HG03342 (cell line): Measurements from ENCODE around the gene ALKAL2.

ENCODE experiments used
- ATAC-seq: cut with Tn5 transposase; IDR thresholded peaks from one replicate; pipeline ENCODE4 v1.9.1; 2021; ENCODE audit warnings: mild to moderate bottlenecking, moderate library complexity; ENCODE audit not compliant: unreplicated experiment

The ALKAL2 gene

DNA sequence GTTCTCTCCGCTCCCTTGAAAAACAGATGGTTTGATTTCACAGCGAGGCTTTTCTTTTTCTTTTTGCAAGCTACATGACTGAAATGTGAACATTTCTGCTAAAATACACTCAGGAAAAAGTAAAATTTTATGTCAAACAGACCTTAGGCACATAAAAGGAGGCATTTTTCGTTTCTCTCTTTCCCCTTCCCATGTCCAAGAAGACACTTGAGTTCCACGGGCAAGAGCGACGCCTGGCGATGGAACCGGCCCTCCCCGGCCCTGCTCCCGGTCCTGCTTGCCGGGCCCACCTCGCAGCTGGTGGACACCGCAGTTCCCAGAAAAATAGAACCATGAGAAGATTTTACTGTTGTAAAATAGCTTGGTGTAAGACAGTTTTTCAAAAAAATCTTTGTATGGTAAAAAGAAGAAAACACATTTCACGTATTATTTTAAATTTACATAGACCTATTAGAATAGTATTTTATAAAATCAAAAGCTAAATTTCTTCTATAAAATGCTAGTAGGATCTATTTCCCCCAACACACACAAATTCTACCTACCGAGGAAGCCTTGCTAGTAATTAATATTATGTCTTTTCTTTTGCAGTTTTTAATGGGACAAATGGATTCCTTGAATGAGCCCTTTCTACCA lies 2.3 kb upstream of the ALKAL2 start:
- ATAC-seq = no peak

DNA sequence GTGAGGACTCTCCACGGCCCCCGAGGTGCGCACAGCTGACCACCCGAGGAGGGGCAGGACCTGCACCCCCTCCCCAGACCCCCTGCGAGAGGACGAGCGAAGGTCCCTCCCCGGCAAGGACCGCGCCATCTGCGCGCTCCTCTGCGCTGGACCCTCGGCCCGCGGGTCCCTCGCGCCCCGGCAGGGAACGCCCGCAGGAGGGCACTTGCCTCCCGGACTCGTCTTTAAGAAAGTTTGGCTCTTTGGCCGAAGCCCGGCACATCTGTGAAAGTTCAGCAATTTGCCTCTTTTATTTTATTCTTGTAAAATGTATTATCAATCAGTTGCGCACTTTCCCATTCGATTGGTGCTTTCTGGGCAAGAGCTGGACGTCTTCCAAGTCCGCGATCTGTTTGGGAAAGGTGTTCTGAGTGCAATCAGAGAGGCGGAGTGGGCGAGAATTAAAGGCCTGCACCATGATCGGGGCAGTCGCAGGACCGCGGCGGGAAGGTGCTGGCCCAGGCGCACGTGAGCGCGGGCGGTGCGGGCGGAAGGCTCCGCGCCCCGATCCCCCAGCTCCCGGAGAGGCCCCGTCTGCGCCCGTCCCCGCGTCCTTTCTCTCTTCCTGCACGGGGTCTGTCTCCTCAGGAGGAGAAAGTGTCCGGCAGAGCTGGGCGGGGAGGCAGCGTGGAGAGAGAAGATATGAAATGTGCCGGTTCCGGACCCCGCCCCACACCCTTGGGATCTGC lies 1.6 kb upstream of the ALKAL2 start:
- ATAC-seq = no peak

DNA sequence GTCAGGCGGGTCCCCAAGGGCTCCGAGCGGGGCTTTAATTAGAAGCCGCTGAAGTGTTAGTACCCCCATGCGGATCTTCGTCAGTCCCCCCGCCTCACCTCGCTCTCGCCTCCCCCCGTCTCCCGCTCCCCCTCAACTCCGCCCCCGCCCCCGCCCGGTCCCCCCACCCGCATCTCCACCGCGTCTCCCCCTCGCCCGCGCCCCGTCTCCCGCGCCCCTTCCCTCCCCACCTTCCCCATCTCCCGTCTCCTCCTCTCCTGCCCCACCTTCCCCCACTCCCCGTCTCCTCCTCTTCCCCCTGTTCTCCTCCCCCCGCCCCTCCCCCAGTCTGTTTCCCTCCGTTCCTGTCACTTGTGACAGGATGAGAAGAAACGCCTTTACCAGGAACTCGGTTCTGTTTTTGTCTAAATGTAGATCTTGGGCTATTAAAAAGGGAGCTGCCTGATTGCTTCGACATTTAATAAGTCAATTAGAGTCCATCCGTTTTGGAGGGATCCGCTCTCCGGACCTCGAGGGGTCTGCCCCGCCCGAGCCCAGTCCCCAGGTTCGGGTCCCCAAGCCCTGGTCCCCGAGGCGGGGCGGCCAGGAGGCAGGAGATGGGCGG lies 969 bp upstream of the ALKAL2 start:
- no peak for ATAC-seq

DNA sequence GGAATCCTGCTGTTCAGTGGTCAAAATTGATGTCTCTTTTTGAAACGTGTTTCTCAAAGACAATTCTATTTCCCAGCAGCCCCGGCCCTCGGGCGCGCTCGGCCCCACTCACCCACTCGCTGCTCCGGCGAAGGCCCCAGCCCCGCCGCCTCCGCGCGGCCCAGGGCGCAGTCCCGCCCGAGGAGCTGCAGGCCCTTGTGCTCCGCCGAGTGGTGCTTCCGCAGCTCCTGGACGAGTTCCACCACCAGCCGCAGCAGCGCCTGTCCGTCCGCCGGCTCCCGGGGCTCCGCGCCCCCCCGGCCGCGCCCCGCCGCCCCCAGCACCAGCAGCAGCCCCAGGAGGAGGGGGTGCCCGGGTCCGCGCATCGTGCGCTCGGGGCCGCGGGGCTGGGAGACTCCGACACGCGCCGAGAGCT lies 413 bp downstream of the ALKAL2 start:
- ATAC-seq = no peak

DNA sequence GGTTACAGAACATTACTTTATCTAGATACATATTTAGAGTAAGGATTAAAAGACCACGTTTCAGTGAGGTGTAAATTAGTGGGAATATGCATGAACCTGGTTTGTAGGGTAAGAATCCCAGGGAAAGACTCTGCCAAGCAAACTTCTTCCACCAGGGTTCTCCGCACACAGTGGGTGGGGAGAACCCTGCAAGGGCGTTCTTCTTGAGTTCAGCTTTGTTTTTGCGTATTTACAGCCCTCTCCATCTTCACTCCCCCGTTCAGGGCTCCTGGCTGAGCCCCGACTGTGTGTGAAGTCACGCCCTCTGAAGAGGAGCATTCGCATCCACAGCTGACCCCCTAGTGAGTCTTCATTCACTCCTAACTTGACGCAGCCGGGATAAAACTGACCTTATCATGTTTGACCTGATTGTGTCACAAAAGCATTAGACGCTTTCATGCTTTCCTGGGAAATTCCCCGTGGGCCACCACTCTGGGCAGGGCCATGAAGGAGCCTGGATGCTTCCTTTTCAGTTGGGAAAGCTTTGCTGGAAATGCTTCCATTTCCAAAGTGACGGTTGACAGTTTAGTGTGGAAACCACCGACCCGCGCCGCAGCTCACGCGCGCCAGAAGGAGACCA lies 1.0 kb downstream of the ALKAL2 start:
- ATAC-seq = no peak

DNA sequence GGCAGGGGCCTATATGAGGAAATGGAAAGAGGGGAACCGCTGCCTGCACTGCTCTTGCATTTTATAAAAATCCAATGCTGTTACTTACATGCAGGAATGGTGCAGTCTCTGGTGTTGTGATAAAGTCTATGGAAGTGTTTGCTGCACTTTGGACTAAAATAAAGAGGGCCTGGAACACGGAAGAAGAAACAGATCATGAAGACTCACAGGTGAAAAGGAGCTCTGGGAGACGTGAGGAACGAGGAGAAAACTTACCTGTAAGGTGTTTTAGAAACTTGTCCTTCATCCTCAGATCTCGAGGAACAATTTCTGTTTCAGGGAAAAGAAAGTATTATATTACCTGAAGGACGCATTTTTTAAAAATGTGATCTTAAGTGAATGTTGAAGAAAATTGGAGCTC lies 1.9 kb downstream of the ALKAL2 start:
- no peak for ATAC-seq

DNA sequence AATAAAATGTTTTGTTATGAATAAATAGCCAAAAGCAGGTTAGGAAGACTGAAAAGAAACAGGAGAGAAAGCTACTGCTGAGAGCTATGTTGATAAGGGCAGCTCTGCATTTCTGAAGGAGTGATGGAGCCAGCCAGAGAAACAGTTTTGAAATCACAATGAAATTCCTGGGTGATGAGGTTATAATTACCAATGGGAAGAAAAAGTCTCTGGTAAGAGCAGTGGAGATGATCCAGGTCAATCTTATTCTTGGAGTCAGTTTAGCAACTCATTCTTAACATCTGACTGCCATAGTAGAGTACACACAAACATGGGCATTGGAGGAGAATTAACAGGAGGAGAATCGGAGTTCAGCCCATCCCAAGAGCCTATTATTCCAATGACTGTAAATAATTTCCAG lies 2.4 kb downstream of the ALKAL2 start:
- ATAC-seq = no peak

DNA sequence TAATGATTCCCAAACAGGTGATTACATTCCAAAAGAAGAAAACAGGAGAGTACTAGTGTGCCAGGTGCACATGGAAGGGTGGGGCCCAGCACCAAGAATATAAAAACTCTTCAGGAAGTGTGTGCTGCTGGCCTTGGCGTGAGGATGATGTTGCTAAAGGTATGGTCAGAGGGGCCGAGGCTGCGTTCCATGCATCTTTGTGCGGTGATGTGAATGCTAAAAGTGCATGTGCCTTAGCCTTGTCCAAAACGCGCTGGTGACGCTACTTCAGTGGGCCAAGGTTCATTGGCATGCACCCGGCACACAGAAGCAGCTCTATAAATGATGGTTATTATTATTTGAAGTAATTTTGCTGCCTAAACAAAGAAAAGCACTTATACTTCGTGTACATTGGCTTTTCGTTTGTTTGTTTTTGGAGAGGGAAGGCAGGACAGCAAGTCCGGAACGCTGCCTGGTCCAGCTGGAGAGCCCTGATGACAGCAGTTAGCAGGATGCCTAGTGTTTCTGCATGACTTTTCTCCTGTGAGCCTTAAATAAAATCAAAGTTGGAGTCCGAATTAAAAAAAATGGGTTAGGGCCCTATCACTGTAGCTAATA lies 2.9 kb downstream of the ALKAL2 start:
- ATAC-seq = no peak

DNA sequence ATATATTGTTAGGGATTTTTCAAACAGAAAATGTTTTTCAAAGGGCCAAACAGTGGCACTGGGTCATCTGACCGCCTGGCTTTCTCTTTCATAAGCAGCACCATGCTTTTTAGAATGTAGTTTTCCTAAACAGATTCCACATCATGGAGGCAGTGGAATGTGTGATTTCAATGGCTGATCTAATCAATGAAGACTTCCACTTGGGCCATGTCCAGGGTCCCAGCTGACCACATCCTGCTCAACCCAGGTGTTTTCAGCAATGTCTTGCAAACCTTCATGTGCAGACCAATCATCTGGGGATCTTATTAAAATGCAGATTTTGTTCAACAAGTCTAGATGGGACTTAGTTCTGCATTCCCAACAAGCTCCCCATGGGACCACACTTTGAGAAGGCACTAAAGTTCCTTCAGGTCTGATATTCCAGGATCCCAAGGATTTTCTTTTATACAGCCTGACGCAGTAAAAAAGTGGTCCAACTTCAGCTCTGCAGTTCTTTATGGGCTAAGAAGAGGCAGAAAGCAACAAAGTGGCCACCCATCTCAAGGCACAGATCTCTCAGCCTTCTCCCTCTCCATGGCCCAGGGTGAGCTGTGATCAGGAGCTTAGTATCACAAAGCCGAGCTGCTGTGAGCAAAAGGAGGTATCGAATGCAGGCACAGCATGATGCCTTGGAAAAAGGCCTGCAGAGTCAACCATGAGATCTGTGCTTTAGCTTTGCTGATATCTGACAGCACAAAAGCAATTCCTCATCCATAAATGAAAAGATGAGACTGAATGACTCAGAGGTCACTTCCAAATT lies 3.7 kb downstream of the ALKAL2 start:
- ATAC-seq = no peak

DNA sequence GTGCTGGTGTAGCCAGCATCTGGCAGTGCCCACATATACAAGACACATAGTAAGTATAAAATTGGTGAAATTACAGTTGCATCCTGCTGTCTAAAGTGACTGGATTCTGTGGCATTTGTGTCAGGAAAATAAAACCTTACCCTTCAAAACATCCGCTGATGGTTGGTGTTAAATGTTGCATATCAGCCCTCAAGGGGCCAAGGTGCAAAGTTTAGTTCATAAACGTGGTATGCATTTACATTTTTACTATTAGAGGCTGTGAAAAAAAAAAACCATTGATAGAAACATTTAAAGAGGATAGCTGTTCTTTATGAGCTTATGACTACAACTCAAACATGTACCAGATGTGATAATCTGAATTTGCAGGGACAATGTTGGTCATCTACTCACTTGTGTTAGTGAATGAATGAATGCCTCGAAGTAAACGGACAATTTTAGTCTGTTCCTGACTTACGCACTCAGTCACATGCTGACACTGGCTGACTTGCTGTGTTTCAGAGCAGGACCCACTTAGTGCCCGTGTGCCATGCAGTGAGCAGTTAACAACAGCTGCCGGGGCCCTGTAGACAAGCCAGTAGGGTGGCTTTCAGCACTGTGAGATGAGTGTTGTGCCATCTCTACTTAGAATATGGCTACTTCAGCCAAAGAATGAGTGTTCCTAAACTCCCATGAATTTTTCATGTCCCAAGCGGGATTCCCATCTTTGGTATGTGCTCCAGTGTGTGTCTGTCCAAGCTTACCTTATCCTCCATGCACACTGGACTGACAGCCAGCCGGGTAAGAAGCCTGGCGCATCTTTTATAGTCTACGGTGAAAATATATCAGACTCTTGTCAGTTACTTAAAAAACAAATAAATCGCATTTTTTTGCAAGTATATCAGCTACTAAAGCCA lies 5.3 kb downstream of the ALKAL2 start:
- ATAC-seq = no peak

DNA sequence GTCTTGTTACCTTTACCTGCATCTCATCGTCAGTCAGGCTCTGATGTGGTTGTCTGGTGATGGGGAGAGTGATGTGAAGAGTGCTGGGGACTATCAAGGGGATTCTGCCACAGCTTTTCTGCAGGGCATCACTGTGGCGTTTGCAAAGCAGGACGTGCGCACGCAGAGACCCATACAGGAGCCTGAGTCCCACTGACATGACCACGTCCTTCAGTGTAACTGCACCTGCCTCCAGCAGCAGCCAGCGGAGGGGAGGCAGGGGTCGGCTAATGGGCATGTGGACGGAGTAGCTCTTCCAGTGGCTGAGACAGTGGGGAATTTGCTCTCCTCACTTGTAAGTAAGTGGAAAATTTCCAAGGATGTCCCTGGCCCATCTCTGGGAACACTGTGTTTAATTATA lies 6.5 kb downstream of the ALKAL2 start:
- no peak for ATAC-seq

DNA sequence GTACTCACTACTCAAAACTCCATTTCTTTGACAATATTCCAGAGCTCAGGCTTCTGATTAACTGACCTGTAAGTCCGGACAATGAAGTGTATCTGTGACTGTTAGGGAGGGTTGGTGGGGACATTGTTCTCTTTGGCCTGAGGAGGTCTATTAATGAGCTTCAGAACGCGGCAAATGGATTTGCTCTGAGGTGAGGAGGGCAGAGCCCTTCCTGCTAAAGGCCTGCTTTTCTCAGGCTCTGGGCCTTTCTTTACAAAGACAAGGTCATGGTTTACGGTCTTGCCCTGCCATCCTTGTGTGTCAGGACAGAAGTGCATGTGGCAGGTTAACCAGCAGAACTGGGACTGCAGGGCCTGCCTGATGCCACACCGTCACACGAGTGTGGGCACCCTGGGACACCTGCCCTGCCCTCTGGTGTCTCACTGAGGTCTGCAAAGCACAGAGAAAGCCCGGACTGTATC lies 7.2 kb downstream of the ALKAL2 start:
- ATAC-seq = no peak

DNA sequence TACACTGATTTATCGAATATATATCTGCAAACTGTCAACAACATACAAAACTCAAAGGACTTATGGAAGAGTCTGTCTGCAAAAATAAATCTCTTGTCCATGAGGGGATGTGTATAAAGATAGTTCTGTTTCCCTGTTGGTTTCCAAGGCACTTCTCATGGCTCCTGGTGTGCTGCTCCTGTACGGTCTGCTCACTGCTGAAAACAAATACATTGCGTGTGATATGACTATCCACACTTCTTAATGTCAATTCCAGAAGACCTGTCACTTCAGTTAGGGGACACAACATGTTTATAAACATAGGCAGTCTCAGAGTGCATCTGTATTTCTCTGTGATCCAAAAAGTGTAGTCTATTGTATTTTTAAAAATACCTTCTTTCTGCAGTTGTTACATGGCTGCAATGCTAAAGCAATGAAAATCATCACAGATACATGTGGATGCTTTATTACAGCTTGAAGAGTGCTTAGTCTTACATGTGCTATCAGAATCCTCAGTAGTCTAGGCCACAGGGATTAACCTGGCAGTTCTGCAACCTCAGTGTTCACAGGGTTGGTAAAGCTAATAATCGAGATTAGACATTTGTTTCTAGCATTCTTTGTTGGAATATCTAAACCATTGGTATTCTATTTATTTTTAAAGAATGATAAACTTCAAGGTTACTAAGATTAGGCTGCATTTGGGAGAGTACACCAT lies 7.8 kb downstream of the ALKAL2 start:
- ATAC-seq = no peak

DNA sequence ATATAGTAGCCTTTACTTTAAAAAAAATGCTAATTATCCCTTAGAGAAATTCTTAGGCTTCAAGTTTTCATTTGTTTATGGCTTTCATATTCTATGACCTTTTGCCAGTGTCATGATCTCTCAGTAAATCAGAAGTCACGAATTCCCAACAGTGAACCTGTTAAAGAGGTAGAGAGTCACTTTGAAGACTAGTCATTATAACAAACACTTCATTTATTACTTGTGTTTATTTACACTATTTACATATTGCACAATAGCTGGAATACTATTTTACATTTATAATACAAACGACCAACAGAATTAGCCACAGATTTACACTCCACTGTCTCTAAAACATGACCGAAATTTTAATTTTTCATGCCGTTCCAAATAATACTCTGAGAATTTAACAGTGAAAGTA lies 8.5 kb downstream of the ALKAL2 start:
- no peak for ATAC-seq

DNA sequence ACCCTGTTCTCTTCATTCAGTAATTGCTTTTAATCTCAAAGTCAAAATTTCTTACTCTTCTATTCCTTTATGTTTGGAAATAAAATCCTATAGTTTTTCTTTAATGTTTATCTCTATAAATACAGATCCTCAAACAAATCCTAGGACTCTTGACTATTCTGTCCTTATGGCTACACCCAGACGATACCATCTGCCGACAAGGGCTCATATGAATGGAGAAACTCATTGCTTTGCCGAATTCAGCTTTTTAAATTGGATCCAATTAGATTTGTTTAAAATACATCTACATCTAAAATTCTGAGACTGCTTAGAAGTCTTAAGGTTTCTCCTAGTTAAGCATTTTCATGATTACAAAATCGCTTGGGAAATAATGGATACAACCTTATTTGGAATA lies 9.0 kb downstream of the ALKAL2 start:
- ATAC-seq = no peak

DNA sequence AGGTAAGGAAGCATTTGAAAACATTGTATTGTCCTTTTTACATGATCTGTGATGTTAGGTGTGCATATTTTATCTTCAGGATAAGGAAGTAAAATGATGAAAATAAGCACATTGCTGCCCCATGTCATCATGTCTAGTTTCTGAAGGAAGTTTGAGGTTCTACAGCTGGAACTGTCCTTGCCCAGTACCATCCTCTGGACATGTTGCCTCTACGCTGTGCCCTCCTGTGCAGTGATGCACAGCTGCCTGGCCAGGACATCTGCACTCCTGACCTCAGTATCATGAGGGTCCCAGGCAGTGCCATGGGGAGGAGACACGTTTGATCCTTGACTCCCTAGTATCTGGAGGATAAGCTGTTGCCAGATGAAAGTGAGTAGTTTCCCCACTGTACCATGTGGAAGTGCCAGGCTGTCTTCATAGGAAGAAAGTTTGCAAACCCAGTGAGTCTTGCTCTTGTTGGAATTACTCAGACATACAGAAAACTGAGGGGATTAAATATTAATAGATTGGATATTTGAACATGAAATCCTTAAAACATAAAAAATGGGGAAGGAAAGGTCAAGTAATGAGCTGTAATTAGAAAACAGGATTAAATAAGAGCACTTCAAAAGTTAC lies 9.5 kb downstream of the ALKAL2 start:
- ATAC-seq = no peak

DNA sequence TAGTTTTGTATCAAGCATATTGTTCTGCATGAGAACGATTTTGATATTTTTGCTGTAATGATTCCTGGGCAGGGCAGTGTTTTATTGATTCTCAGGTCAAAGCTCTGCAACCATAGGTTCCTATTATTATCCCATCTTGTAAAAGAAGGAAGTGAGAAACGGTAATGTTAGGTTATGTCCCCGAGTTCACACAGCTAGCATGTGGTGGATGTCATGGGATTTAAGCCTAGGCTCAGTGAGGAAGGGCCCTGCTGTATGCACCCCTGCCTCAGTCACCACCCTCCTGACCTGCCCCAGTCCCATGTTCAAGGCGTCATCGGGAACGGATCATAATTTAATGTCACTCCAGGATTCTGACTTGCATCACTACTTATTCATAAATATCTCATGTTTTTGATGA lies 12.4 kb downstream of the ALKAL2 start:
- peak; percentile 96 for ATAC-seq

DNA sequence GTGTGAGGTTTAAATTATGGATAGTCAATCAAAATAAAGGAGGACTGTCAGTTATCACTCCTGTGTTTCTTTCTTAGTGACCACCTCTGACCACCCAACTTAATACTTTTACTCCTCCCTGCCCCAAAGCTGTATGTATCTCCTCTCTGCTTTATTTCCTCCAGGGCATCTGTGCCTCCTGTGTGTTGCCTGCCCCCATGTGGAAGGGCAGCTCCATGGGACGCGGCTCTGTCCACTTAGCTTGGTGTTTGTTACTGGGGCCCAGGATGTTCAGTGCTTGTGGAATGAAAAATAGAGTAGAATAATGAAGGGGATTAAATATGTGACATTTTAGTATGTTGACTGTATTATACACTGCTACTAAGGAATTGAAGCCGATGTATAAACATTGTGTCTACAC lies 13.4 kb downstream of the ALKAL2 start:
- no peak for ATAC-seq

DNA sequence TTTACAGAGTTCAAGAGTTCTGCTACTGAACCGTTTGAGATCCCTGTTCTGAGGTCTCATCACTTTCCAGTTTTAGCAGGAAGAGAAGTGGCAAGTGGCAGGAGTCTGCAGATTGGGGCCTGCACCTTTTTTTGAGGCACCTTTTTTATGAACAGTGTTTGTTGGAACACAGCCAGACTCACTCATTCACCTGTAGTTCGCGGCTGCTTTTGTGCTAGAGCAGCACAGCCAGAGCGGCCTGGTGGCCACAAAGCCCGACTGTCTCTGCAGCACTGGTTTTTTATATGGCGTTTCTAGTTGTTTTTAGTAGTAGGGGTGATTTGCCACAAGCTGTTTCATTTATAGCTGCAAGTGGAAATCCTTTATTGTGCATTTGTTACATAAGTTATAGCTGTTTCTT lies 14.6 kb downstream of the ALKAL2 start:
- no peak for ATAC-seq
